ENCODE results near the gene TMC7.
"Not testable (repeated sequence)": the region's sequence is repeated elsewhere in the genome, so short reads cannot be mapped to it uniquely, and the experiment has no call there.

Gene TMC7

GRCh38 chr16:18983565-18984434 is at the start of gene TMC7:
TSS of gene TMC7 (plus strand) at chr16:18983934. CDS start at chr16:18984064, 130 bp downstream.
- DNase-seq = peak; percentile 93

- DNase-seq = no peak
Measured at GRCh38 chr16:18936727-18937340, 46.9 kb upstream of the TMC7 start.

GRCh38 chr16:18937390-18937789 is 46.3 kb upstream of the TMC7 start:
- DNase-seq = no peak

- no peak for DNase-seq
Measured at GRCh38 chr16:18938986-18939385, 44.7 kb upstream of the TMC7 start.

- DNase-seq = no peak
Measured at GRCh38 chr16:18941471-18941870, 42.3 kb upstream of the TMC7 start.

GRCh38 chr16:18942061-18942460 is 41.7 kb upstream of the TMC7 start:
- no peak for DNase-seq

- no peak for DNase-seq
Measured at GRCh38 chr16:18943414-18943813, 40.3 kb upstream of the TMC7 start.

GRCh38 chr16:18945233-18945632 is 38.5 kb upstream of the TMC7 start:
- DNase-seq = no peak

- no peak for DNase-seq
Measured at GRCh38 chr16:18948372-18949020, 35.2 kb upstream of the TMC7 start.

GRCh38 chr16:18950469-18951185 is 33.1 kb upstream of the TMC7 start:
- no peak for DNase-seq

GRCh38 chr16:18953547-18953946 is 30.2 kb upstream of the TMC7 start:
- DNase-seq = no peak

GRCh38 chr16:18955874-18956580 is 27.7 kb upstream of the TMC7 start:
- DNase-seq = peak; percentile 7

GRCh38 chr16:18956658-18957241 is 27.0 kb upstream of the TMC7 start:
- DNase-seq = not testable (repeated sequence)

- DNase-seq = no peak
Measured at GRCh38 chr16:18958621-18959029, 25.1 kb upstream of the TMC7 start.

GRCh38 chr16:18959031-18959505 is 24.7 kb upstream of the TMC7 start:
- no peak for DNase-seq

- DNase-seq = no peak
Measured at GRCh38 chr16:18965555-18965954, 18.2 kb upstream of the TMC7 start.

- DNase-seq = no peak
Measured at GRCh38 chr16:18966791-18967190, 16.9 kb upstream of the TMC7 start.

GRCh38 chr16:18969050-18969854 is 14.5 kb upstream of the TMC7 start:
- peak; percentile 72 for DNase-seq

GRCh38 chr16:18969855-18970240 is 13.9 kb upstream of the TMC7 start:
- no peak for DNase-seq

GRCh38 chr16:18975109-18975508 is 8.6 kb upstream of the TMC7 start:
- no peak for DNase-seq

- peak; percentile 27 for DNase-seq
Measured at GRCh38 chr16:18979936-18980335, 3.8 kb upstream of the TMC7 start.

All from NCI-H1092 treated with DMSO at 0.1 percent for 48 hours (cell line).